Kidney epithelial cell (primary cell): ENCODE results near the gene SSH3. TPM values are rescaled to one million over a fixed set of nuclear protein-coding genes. Genes with fewer than 3 reads are reported as not detected.

ENCODE experiments used
- DNase-seq: peaks from one replicate; pipeline ENCODE4 v3.0.0-alpha.2; 2010; ENCODE audit warnings: low read depth
- H3K27me3 ChIP-seq: 2 replicates; pipeline ENCODE4 v1.6.0; 2011; ENCODE audit warnings: low read length; ENCODE audit not compliant: control insufficient read depth, insufficient read depth
- H3K36me3 ChIP-seq: 2 replicates; pipeline ENCODE4 v1.5.1; 2011; ENCODE audit warnings: low read length; ENCODE audit not compliant: control insufficient read depth, insufficient read depth
- H3K4me3 ChIP-seq: 2 replicates; pipeline ENCODE4 v1.5.1; 2011; ENCODE audit warnings: low read depth, mild to moderate bottlenecking, control low read depth, low read length
- total RNA-seq: library from RNA; depleted of rRNA; stranded (reverse); fragments of >200 nt; gene quantifications from 2 replicates; pipeline ENCODE4 v1.2.3, GENCODE V29; 2015
- TF ChIP-seq, protein P1 (sequence below): IDR thresholded peaks from 2 replicates; pipeline ENCODE4 v1.5.1; 2011; ENCODE audit warnings: mild to moderate bottlenecking, moderate library complexity, low read length, control low read depth, inconsistent platforms; ENCODE audit not compliant: insufficient read depth, poor library complexity, severe bottlenecking

SSH3 gene
- total RNA-seq, 1 donor from 2014 or later: 39.9 TPM

DNA sequence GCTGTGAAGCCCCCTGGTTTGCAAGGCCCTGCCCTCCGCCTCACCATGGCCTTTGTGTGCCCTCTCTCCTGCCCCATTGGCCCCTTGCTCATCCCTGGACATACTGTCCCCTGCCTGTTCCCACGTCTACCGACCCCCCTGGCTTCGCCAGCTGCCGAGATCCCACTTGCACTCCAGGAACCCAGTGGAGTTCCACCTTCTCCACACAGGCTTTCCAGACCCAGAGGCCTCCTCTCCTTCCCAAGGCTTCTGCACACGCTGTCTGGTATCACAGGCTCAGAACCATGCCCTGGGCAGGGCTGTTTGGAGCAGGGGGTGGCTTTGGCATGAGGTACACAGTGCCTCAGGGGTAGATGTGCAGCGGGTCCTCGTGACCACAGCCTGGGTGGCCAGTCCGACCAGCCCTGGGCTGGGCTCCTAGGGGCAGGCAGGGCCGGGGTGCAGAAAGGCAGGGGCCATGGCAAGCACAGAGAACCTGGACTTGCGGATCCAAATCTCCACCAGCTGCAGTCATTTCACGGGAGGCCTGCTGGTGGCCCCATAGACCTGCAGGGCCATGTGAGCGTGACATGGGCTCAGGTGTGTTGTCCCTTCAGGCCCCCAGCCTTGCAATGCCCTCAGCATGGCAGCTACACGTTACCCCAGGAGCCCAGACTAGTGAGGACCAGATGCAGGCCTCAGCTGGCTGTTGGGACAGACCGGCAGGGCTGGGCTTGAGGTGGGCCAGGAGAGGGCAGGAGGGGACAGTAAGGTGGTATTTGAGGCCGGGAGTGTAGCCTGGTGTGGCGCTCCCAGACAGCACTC is 27.5 kb upstream of the SSH3 start:
- DNase-seq: no peak
- H3K36me3 ChIP-seq: peaks cover 3% of the 10 kb centered on the region
- H3K4me3 ChIP-seq: no peak overlapping the region
- no peaks in the 10 kb centered on the region for H3K27me3 ChIP-seq
- TF ChIP-seq, protein P1, sequence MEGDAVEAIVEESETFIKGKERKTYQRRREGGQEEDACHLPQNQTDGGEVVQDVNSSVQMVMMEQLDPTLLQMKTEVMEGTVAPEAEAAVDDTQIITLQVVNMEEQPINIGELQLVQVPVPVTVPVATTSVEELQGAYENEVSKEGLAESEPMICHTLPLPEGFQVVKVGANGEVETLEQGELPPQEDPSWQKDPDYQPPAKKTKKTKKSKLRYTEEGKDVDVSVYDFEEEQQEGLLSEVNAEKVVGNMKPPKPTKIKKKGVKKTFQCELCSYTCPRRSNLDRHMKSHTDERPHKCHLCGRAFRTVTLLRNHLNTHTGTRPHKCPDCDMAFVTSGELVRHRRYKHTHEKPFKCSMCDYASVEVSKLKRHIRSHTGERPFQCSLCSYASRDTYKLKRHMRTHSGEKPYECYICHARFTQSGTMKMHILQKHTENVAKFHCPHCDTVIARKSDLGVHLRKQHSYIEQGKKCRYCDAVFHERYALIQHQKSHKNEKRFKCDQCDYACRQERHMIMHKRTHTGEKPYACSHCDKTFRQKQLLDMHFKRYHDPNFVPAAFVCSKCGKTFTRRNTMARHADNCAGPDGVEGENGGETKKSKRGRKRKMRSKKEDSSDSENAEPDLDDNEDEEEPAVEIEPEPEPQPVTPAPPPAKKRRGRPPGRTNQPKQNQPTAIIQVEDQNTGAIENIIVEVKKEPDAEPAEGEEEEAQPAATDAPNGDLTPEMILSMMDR: no peak

DNA sequence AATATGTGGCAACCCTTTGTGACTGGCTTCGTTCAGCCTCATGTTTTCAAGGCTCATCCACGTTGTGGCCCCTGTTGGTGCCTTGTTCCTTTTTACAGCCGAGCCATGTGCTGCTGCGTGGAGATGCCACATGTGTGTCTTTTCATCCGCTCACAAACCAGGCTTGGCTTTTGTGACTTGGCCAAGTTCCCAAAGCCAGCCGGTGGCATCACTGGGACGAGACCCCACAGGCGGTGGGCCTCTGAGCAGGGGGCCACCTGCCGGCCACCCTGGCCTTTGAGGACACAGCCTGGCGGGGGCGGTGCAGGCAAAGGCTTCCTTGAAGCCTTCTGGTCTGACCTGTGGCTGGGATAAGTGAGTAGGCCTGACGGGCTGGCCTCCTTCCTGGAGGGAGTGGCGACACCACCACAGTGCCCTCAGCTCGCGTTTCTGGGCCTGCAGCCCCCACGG is 26.5 kb upstream of the SSH3 start:
- Histone ChIP-seq H3K27me3 (no peaks in the 10 kb centered on the region), H3K36me3 (peaks cover 3% of the 10 kb centered on the region), H3K4me3 (no peak overlapping the region)
- TF ChIP-seq, protein P1: peak; percentile 29
- DNase-seq: no peak

DNA sequence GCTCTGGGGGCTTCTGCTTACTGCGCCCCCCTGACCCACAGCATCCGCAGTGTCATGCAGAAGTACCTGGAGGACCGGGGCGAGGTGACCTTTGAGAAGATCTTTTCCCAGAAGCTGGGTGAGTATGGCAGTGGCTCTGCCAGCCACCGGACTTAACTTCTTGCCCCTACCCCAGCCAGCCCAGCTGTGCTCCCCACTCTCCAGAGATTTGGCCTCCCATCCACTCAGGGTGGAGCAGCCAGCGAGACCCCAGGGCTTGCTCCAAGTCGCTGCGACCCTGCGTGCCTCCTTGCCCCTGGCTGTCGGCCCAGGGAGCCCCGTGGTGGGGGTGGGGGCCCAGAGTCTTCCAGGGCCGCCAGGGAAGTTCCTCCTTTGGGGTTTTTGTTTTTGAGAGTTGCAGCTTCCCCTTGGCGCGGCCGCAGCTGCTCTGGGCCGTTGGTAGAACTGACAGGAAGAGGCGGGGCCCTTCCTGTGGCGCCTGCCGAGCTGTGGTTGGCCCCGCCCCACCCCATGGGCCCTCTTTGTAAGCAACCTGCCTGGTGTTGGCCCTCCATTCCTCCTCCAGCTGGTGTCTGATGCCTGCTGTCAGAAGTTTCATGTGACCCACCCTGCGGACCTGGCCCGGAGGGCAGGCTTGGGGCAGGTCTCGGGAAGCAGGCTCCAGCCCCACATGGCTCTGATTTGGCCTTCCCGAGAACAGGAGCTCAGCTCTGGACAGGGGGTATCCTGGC is 25.9 kb upstream of the SSH3 start:
- H3K27me3 ChIP-seq: no peaks in the 10 kb centered on the region
- DNase-seq: no peak
- TF ChIP-seq, protein P1: no peak
- peak overlapping the region; percentile 1 for H3K4me3 ChIP-seq
- peaks cover 3% of the 10 kb centered on the region for H3K36me3 ChIP-seq

DNA sequence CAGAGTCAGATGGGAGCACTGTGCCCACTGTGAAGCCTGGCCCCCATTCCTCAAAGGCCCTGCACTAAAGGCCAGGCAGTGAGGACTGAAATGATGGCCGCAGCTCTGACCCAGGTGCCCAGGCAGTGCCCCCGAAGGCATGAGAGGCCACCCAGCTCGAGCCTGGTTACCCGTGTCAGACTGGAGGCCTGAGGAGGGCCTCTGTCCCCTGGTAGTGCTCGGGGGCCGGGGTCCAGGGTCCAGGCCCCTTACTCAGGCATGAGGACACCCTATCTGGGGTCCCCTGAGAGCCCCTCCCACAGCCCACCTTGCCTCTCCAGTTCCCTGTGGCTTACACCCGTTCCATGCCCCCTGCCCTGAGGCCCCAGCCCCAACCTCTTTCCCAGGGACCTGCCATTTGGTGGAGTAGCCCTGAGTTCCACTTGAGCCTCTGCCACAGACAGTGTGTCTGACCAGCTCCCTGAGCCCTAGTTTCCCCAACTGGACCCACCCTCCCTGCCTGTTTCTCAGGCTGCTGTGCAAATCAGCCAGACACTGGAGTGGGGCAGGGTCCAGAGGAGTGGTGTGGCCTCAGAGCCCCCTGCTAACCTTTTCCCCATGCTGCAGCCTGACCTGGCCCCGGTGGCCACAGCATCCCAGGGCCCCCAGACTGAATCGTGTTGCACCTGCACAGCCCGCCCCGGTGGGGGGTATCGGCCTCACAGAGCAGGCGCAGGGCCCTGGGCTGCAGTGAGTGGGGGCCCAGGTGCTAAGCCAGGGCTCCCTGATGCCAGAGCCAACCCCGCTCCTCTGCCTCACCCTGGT is 25.0 kb upstream of the SSH3 start:
- TF ChIP-seq, protein P1: no peak
- no peaks in the 10 kb centered on the region for H3K27me3 ChIP-seq
- DNase-seq: no peak
- peaks cover 4% of the 10 kb centered on the region for H3K36me3 ChIP-seq
- H3K4me3 ChIP-seq: no peak overlapping the region

DNA sequence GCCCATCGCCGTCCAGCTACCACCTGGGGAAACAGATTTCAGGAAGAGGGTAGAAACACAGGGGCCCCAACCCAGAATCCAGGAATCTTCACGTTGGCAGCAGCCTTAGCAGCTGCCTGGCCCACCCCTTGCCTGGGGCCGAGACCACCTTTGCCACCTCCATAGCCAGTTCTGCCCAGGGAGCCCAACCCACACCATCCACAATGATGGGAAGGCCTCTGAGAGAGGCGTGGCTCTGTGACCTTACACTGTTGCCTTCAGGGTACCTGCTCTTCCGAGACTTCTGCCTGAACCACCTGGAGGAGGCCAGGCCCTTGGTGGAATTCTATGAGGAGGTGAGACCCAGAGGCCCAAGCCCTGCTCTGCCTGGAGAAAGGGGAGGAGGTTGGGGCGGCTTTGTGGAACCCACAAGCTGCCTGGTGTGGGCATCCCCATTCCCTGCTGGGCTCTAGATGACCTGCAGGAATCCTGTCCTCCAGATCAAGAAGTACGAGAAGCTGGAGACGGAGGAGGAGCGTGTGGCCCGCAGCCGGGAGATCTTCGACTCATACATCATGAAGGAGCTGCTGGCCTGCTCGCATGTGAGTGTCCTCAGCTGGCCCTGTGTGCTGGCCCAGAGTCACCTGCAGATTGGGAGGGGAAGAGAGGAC is 24.3 kb upstream of the SSH3 start:
- Histone ChIP-seq H3K27me3 (no peaks in the 10 kb centered on the region), H3K4me3 (no peak overlapping the region), H3K36me3 (peaks cover 4% of the 10 kb centered on the region)
- TF ChIP-seq, protein P1: no peak
- DNase-seq: no peak
